Measurements from ENCODE around the gene HNRNPAB.
A peak's percentile ranks its signal among the peaks of the same experiment; 100 is the strongest.

Gene HNRNPAB

GRCh38 chr5:178207183-178207916, 3.0 kb downstream of the HNRNPAB start:
- no peak overlapping the region for H4K91ac ChIP-seq (ENCODE audit: low read depth, low read length)
- H3K14ac ChIP-seq (ENCODE audit: low read length), result no peak overlapping the region
- H3K4ac ChIP-seq (ENCODE audit: low read depth, low read length), result peak overlapping the region; percentile 90
- H3K27me3 ChIP-seq (ENCODE audit: insufficient read depth, low read length), result peaks cover 3% of the 10 kb centered on the region
- H3K27ac ChIP-seq (ENCODE audit: low read depth, low read length), result no peak overlapping the region
- no peak overlapping the region for H2AFZ ChIP-seq (ENCODE audit: insufficient read depth, low read length, poor library complexity)
- no peak overlapping the region for H2BK120ac ChIP-seq (ENCODE audit: insufficient read depth, low read length, poor library complexity)
- WGBS (ENCODE audit: extremely low coverage, insufficient coverage, insufficient read length), result no CpG with 5 or more reads among the region's 5 CpGs
- DNase-seq, result no peak
- no peak overlapping the region for H2BK12ac ChIP-seq (ENCODE audit: low read length)
- no peak overlapping the region for H4K8ac ChIP-seq (ENCODE audit: low read depth, low read length)
- H3K4me3 ChIP-seq (ENCODE audit: low read depth, low read length), result no peak overlapping the region
- peaks cover 26% of the 10 kb centered on the region for H3K79me2 ChIP-seq (ENCODE audit: control insufficient read depth, insufficient read depth, low read length, poor library complexity)
- no peak overlapping the region for H3K9ac ChIP-seq (ENCODE audit: low read length)
- H2BK5ac ChIP-seq (ENCODE audit: low read depth, low read length, poor library complexity), result no peak overlapping the region
- peaks cover 0 to 13% of the 10 kb centered on the region in 2 experiments for H3K4me1 ChIP-seq (ENCODE audit: control insufficient read depth in 1 of 2, insufficient read depth in 2 of 2, low read length in 2 of 2)
- H3K23ac ChIP-seq (ENCODE audit: low read length), result no peak overlapping the region
- no peak overlapping the region for H3K4me2 ChIP-seq (ENCODE audit: low read length)
- no peak overlapping the region for H2AK5ac ChIP-seq (ENCODE audit: low read length)
- H3K18ac ChIP-seq (ENCODE audit: low read length), result no peak overlapping the region
- peaks cover 11% of the 10 kb centered on the region for H3K79me1 ChIP-seq (ENCODE audit: low read length)
- H4K12ac ChIP-seq (ENCODE audit: low read depth, low read length), result no peak overlapping the region
- H3K9me3 ChIP-seq (ENCODE audit: insufficient read depth, low read depth, low read length), result no peaks in the 10 kb centered on the region
- peaks cover 54 to 62% of the 10 kb centered on the region in 2 experiments for H3K36me3 ChIP-seq (ENCODE audit: control insufficient read depth in 1 of 2, insufficient read depth in 2 of 2, low read length in 2 of 2)

GRCh38 chr5:178207917-178208280, 3.6 kb downstream of the HNRNPAB start:
- Histone ChIP-seq H3K14ac (ENCODE audit: low read length) (no peak overlapping the region), H2BK5ac (ENCODE audit: low read depth, low read length, poor library complexity) (no peak overlapping the region), H4K8ac (ENCODE audit: low read depth, low read length) (no peak overlapping the region), H3K23ac (ENCODE audit: low read length) (no peak overlapping the region), H3K4me2 (ENCODE audit: low read length) (no peak overlapping the region), H3K27ac (ENCODE audit: low read depth, low read length) (no peak overlapping the region), H2AK5ac (ENCODE audit: low read length) (no peak overlapping the region), H3K9me3 (ENCODE audit: insufficient read depth, low read depth, low read length) (no peaks in the 10 kb centered on the region), H3K9ac (ENCODE audit: low read length) (no peak overlapping the region), H3K4me1 (ENCODE audit: control insufficient read depth in 1 of 2, insufficient read depth in 2 of 2, low read length in 2 of 2) (peaks cover 0 to 16% of the 10 kb centered on the region in 2 experiments), H3K36me3 (ENCODE audit: control insufficient read depth in 1 of 2, insufficient read depth in 2 of 2, low read length in 2 of 2) (peaks cover 59 to 67% of the 10 kb centered on the region in 2 experiments), H4K91ac (ENCODE audit: low read depth, low read length) (no peak overlapping the region), H3K4ac (ENCODE audit: low read depth, low read length) (no peak overlapping the region), H3K18ac (ENCODE audit: low read length) (no peak overlapping the region), H3K79me2 (ENCODE audit: control insufficient read depth, insufficient read depth, low read length, poor library complexity) (peaks cover 26% of the 10 kb centered on the region), H2AFZ (ENCODE audit: insufficient read depth, low read length, poor library complexity) (no peak overlapping the region), H2BK120ac (ENCODE audit: insufficient read depth, low read length, poor library complexity) (no peak overlapping the region), H4K12ac (ENCODE audit: low read depth, low read length) (no peak overlapping the region), H3K27me3 (ENCODE audit: insufficient read depth, low read length) (peaks cover 3% of the 10 kb centered on the region), H3K4me3 (ENCODE audit: low read depth, low read length) (no peak overlapping the region), H3K79me1 (ENCODE audit: low read length) (peaks cover 11% of the 10 kb centered on the region), H2BK12ac (ENCODE audit: low read length) (no peak overlapping the region)
- no peak for DNase-seq
- no CpG with 5 or more reads among the region's 1 CpG for WGBS (ENCODE audit: extremely low coverage, insufficient coverage, insufficient read length)

- Histone ChIP-seq H2BK12ac (ENCODE audit: low read length) (no peak overlapping the region), H3K27ac (ENCODE audit: low read depth, low read length) (no peak overlapping the region), H2AFZ (ENCODE audit: insufficient read depth, low read length, poor library complexity) (no peak overlapping the region), H4K91ac (ENCODE audit: low read depth, low read length) (no peak overlapping the region), H3K23ac (ENCODE audit: low read length) (no peak overlapping the region), H3K9ac (ENCODE audit: low read length) (no peak overlapping the region), H3K18ac (ENCODE audit: low read length) (no peak overlapping the region), H2AK5ac (ENCODE audit: low read length) (no peak overlapping the region), H4K8ac (ENCODE audit: low read depth, low read length) (no peak overlapping the region), H3K79me1 (ENCODE audit: low read length) (peaks cover 11% of the 10 kb centered on the region), H2BK120ac (ENCODE audit: insufficient read depth, low read length, poor library complexity) (no peak overlapping the region), H3K4me1 (ENCODE audit: control insufficient read depth in 1 of 2, insufficient read depth in 2 of 2, low read length in 2 of 2) (peaks cover 0 to 16% of the 10 kb centered on the region in 2 experiments), H4K12ac (ENCODE audit: low read depth, low read length) (no peak overlapping the region), H3K4me2 (ENCODE audit: low read length) (no peak overlapping the region), H3K36me3 (ENCODE audit: control insufficient read depth in 1 of 2, insufficient read depth in 2 of 2, low read length in 2 of 2) (peaks cover 64 to 73% of the 10 kb centered on the region in 2 experiments), H3K79me2 (ENCODE audit: control insufficient read depth, insufficient read depth, low read length, poor library complexity) (peaks cover 26% of the 10 kb centered on the region), H3K4ac (ENCODE audit: low read depth, low read length) (no peak overlapping the region), H3K14ac (ENCODE audit: low read length) (no peak overlapping the region), H3K4me3 (ENCODE audit: low read depth, low read length) (no peak overlapping the region), H2BK5ac (ENCODE audit: low read depth, low read length, poor library complexity) (no peak overlapping the region), H3K27me3 (ENCODE audit: insufficient read depth, low read length) (peaks cover 3% of the 10 kb centered on the region), H3K9me3 (ENCODE audit: insufficient read depth, low read depth, low read length) (no peaks in the 10 kb centered on the region)
- no peak for DNase-seq
- no CpG with 5 or more reads among the region's 5 CpGs for whole genome bisulfite sequencing (ENCODE audit: extremely low coverage, insufficient coverage, insufficient read length)
These were observed 4.4 kb downstream of the HNRNPAB start for GRCh38 chr5:178208540-178209227.

GRCh38 chr5:178209334-178210072, 5.2 kb downstream of the HNRNPAB start:
- Histone ChIP-seq H3K18ac (ENCODE audit: low read length) (peak overlapping the region; percentile 4), H3K4ac (ENCODE audit: low read depth, low read length) (no peak overlapping the region), H3K9me3 (ENCODE audit: insufficient read depth, low read depth, low read length) (no peaks in the 10 kb centered on the region), H3K4me3 (ENCODE audit: low read depth, low read length) (no peak overlapping the region), H4K91ac (ENCODE audit: low read depth, low read length) (no peak overlapping the region), H3K79me1 (ENCODE audit: low read length) (peaks cover 6% of the 10 kb centered on the region), H3K27me3 (ENCODE audit: insufficient read depth, low read length) (peaks cover 3% of the 10 kb centered on the region), H2BK120ac (ENCODE audit: insufficient read depth, low read length, poor library complexity) (no peak overlapping the region), H2AFZ (ENCODE audit: insufficient read depth, low read length, poor library complexity) (no peak overlapping the region), H3K27ac (ENCODE audit: low read depth, low read length) (no peak overlapping the region), H4K12ac (ENCODE audit: low read depth, low read length) (no peak overlapping the region), H2BK12ac (ENCODE audit: low read length) (no peak overlapping the region), H3K14ac (ENCODE audit: low read length) (no peak overlapping the region), H3K4me1 (ENCODE audit: control insufficient read depth in 1 of 2, insufficient read depth in 2 of 2, low read length in 2 of 2) (peaks cover 0 to 16% of the 10 kb centered on the region in 2 experiments), H2BK5ac (ENCODE audit: low read depth, low read length, poor library complexity) (no peak overlapping the region), H4K8ac (ENCODE audit: low read depth, low read length) (no peak overlapping the region), H3K79me2 (ENCODE audit: control insufficient read depth, insufficient read depth, low read length, poor library complexity) (peaks cover 21% of the 10 kb centered on the region), H3K4me2 (ENCODE audit: low read length) (no peak overlapping the region), H2AK5ac (ENCODE audit: low read length) (no peak overlapping the region), H3K36me3 (ENCODE audit: control insufficient read depth in 1 of 2, insufficient read depth in 2 of 2, low read length in 2 of 2) (peaks cover 71 to 81% of the 10 kb centered on the region in 2 experiments), H3K9ac (ENCODE audit: low read length) (no peak overlapping the region), H3K23ac (ENCODE audit: low read length) (no peak overlapping the region)
- WGBS (ENCODE audit: extremely low coverage, insufficient coverage, insufficient read length), result no CpG with 5 or more reads among the region's 8 CpGs
- no peak for DNase-seq
